ENCODE measurements around the gene NOTCH3. TPM values are rescaled to one million over a fixed set of nuclear protein-coding genes. Genes with fewer than 3 reads are reported as not detected.
A peak's percentile ranks its signal among the peaks of the same experiment; 100 is the strongest.

NOTCH3 gene
- total RNA-seq, 1 donor from 2014 or later = 67.9 TPM

DNA sequence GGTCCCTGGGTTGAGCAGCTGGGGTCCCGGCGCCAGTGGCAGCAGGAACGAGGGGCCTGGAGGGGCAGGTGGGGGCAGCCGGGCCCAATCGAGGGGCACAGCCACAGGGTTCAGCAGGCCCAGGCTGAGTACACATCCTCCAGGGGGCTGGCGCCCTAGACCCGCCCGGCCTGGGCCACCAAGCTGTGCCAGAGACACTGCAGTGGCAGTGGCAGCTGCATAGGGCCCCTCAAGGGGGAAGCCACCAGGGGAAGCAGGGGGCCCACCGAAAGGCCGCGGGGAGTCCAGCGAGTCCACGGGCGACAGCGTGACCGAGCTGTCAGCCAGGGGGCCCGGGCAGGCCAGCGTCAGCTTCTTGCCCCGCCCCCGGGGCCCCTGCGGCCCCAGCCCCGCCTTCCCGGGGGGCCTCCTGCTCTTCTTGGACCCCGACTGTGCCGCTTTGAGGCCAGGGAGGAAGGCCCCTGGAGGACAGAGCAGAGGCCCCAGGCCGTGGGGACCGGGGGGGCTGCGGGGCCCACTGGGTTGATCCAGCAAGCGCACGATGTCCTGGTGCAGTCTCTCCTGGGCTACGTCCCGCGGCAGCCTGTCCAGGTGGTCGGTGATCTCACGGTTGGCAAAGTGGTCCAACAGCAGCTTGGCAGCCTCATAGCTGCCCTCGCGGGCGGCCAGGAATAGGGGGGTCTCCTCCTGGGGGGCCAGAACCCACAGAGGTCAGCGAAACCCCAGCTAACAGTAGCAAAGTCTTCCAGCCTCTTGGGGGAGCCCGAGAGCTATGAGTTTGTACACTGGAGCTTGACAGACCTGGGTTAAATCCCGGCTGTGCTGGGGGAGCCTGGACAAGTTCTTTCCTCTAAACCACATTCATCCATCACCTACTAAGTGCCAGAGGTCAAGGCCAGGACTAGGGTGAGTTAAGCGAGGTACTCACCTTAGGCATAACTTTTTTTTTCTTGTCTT is 39.5 kb downstream of the NOTCH3 start:
- TF ChIP-seq, protein P1, sequence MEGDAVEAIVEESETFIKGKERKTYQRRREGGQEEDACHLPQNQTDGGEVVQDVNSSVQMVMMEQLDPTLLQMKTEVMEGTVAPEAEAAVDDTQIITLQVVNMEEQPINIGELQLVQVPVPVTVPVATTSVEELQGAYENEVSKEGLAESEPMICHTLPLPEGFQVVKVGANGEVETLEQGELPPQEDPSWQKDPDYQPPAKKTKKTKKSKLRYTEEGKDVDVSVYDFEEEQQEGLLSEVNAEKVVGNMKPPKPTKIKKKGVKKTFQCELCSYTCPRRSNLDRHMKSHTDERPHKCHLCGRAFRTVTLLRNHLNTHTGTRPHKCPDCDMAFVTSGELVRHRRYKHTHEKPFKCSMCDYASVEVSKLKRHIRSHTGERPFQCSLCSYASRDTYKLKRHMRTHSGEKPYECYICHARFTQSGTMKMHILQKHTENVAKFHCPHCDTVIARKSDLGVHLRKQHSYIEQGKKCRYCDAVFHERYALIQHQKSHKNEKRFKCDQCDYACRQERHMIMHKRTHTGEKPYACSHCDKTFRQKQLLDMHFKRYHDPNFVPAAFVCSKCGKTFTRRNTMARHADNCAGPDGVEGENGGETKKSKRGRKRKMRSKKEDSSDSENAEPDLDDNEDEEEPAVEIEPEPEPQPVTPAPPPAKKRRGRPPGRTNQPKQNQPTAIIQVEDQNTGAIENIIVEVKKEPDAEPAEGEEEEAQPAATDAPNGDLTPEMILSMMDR (IDR thresholded peaks at IDR 0.05) = peak; percentile 14
- Histone ChIP-seq H3K4me1 (no peaks in the 10 kb centered on the region), H3K9me3 (no peaks in the 10 kb centered on the region), H3K27ac (no peak overlapping the region), H3K27me3 (no peaks in the 10 kb centered on the region), H3K4me3 (no peak overlapping the region), H3K36me3 (no peaks in the 10 kb centered on the region)
- ATAC-seq = peak; percentile 28
- DNase-seq = no peak
- intact Hi-C loops (cut with DNase I) = no loop called here

DNA sequence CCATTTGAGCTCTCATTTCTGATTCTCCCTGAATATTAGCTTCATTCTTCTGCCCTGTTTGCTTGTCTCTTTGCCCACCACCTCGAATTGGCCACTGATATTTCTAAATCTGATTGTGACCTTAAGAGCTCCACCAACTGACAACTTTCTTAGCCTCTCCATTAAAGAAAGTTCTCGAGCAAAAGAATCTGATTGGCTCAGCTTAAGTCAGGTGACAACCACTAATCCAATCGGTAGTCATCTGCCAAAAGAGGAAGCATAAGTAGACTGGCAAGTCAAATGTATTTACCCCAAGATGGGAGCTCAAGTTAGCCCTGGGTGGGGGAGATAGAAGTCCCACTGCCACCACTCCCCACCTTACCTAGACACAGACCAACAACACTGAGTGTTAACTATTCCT is 41.5 kb downstream of the NOTCH3 start:
- H3K4me1 ChIP-seq = no peaks in the 10 kb centered on the region
- no peak overlapping the region for H3K27ac ChIP-seq
- intact Hi-C loops (cut with DNase I) = loop anchor here (10.0 kb wide), 1 partner anchor 64 kb away; no protein-coding TSS in a partner anchor
- TF ChIP-seq, protein P1 (IDR thresholded peaks at IDR 0.05) = no peak
- DNase-seq (no peak), ATAC-seq (no peak)
- no peak overlapping the region for H3K4me3 ChIP-seq
- H3K27me3 ChIP-seq = no peaks in the 10 kb centered on the region
- H3K9me3 ChIP-seq = no peaks in the 10 kb centered on the region
- H3K36me3 ChIP-seq = no peaks in the 10 kb centered on the region

- H3K4me3 ChIP-seq = no peak overlapping the region
- intact Hi-C loops (cut with DNase I) = loop anchor here (10.0 kb wide), 1 partner anchor 62 kb away; no protein-coding TSS in a partner anchor
- no peaks in the 10 kb centered on the region for H3K27me3 ChIP-seq
- TF ChIP-seq, protein P1 (IDR thresholded peaks at IDR 0.05) = no peak
- H3K4me1 ChIP-seq = no peaks in the 10 kb centered on the region
- DNase-seq (no peak), ATAC-seq (no peak)
- H3K36me3 ChIP-seq = no peaks in the 10 kb centered on the region
- peaks cover 4% of the 10 kb centered on the region for H3K9me3 ChIP-seq
- H3K27ac ChIP-seq = no peak overlapping the region
These were observed 44.4 kb downstream of the NOTCH3 start for GRCh38 chr19:15156391-15156790.

- Histone ChIP-seq H3K27ac (no peak overlapping the region), H3K27me3 (no peaks in the 10 kb centered on the region), H3K4me3 (no peak overlapping the region), H3K9me3 (peaks cover 4% of the 10 kb centered on the region), H3K4me1 (no peaks in the 10 kb centered on the region), H3K36me3 (no peaks in the 10 kb centered on the region)
- no peak for DNase-seq
- intact Hi-C loops (cut with DNase I) = loop anchor here (10.0 kb wide), 1 partner anchor 60 kb away; no protein-coding TSS in a partner anchor
- no peak for ATAC-seq
- TF ChIP-seq, protein P1 (IDR thresholded peaks at IDR 0.05) = no peak
These were observed 45.5 kb downstream of the NOTCH3 start for GRCh38 chr19:15155296-15155695.

GRCh38 chr19:15154002-15154612 is 46.7 kb downstream of the NOTCH3 start:
- no peak for DNase-seq
- Histone ChIP-seq H3K4me3 (no peak overlapping the region), H3K36me3 (no peaks in the 10 kb centered on the region), H3K27ac (no peak overlapping the region), H3K4me1 (no peaks in the 10 kb centered on the region), H3K9me3 (peaks cover 4% of the 10 kb centered on the region), H3K27me3 (no peaks in the 10 kb centered on the region)
- ATAC-seq = peak; percentile 68
- intact Hi-C loops (cut with DNase I) = loop anchor here (10.0 kb wide), 1 partner anchor 59 kb away; no protein-coding TSS in a partner anchor
- TF ChIP-seq, protein P1 (IDR thresholded peaks at IDR 0.05) = peak; percentile 54

Data from upper lobe of right lung (tissue), 1 donor.